NOMO-1 (cell line): ENCODE data around the gene SON.

ENCODE experiments used
- DNase-seq, 2 experiments: peaks; one replicate each; lab custom pipeline; 2025; ENCODE audit not compliant: unreplicated experiment in 2 of 2; lab: John Stamatoyannopoulos, UW

The SON gene

DNA sequence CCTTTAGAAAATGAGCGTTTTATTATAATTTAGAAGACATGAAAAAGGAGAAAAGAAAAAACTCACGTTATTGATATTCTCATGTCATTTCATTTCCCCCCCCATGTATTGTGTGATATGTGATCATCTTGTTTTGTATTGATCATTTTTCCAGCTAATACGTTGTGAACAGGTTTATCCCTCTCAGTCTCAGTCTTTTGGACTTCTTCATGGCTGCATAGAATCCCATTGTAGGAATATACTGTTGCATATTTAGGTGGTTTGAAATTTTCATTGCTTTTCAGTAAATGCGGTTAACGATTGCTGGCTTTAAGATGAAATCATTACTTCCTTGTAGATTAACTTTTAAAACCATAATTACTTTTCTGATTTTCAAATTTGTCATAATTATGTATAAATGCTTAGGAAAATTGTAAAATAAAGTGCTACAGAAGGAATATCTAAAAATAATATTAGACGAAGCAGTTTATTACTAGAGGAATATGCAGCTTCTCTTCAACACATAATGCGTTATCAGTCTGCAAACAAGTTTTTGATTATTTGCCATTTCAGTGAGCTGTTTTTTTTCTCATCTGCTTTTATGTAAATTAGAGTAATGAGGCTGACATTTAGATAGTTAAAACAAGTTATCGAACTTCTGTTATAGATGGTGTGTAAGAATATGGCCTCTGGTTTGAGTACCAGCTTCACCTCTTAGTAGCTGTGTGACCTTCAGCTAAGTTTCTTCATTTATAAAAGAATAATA is 1.8 kb downstream of the SON start:
- peak in 1 of 2 experiments; percentile 9 for DNase-seq

DNA sequence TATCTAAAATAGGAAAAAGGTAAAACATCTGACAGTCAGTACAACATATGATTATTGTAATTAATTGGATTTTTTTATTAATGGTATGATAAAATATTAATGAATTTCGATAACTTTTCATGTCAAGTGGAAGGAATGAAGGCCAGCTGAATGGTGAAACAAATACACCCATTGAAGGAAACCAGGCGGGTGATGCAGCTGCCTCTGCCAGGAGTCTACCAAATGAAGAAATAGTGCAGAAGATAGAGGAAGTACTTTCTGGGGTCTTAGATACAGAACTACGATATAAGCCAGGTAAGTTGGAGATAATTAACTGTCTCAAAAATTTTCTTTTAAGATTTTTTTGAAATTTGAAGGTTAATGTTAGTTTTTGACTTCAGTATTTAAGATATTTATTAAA is 3.2 kb downstream of the SON start:
- peak in 1 of 2 experiments; percentile 50 for DNase-seq

DNA sequence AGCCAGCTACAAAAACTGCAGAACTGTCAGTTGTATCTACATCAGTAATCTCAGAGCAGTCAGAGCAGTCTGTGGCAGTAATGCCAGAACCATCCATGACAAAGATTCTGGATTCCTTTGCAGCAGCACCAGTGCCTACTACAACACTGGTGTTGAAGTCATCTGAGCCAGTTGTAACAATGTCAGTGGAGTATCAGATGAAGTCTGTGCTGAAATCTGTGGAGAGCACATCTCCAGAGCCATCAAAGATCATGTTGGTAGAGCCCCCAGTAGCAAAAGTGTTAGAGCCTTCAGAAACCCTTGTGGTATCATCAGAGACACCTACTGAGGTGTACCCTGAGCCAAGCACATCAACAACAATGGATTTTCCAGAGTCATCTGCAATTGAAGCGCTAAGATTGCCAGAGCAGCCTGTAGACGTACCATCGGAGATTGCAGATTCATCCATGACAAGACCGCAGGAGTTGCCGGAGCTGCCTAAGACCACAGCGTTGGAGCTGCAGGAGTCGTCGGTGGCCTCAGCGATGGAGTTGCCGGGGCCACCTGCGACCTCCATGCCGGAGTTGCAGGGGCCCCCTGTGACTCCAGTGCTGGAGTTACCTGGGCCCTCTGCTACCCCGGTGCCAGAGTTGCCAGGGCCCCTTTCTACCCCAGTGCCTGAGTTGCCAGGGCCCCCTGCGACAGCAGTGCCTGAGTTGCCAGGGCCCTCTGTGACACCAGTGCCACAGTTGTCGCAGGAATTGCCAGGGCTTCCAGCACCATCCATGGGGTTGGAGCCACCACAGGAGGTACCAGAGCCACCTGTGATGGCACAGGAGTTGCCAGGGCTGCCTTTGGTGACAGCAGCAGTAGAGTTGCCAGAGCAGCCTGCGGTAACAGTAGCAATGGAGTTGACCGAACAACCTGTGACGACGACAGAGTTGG is 7.3 kb downstream of the SON start:
- DNase-seq, result no peak

DNA sequence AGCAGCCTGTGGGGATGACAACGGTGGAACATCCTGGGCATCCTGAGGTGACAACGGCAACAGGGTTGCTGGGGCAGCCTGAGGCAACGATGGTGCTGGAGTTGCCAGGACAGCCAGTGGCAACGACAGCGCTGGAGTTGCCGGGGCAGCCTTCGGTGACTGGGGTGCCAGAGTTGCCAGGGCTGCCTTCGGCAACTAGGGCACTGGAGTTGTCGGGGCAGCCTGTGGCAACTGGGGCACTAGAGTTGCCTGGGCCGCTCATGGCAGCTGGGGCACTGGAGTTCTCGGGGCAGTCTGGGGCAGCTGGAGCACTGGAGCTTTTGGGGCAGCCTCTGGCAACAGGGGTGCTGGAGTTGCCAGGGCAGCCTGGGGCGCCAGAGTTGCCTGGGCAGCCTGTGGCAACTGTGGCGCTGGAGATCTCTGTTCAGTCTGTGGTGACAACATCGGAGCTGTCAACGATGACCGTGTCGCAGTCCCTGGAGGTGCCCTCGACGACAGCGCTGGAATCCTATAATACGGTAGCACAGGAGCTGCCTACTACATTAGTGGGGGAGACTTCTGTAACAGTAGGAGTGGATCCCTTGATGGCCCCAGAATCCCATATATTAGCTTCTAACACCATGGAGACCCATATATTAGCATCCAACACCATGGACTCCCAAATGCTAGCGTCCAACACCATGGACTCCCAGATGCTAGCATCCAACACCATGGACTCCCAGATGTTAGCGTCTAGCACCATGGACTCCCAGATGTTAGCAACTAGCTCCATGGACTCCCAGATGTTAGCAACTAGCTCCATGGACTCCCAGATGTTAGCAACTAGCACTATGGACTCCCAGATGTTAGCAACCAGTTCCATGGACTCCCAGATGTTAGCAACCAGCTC is 8.2 kb downstream of the SON start:
- no peak for DNase-seq

- DNase-seq, result no peak
Measured at GRCh38 chr21:33551664-33552063, 8.8 kb downstream of the SON start.

- no peak for DNase-seq
Measured at GRCh38 chr21:33552093-33552998, 9.5 kb downstream of the SON start.

DNA sequence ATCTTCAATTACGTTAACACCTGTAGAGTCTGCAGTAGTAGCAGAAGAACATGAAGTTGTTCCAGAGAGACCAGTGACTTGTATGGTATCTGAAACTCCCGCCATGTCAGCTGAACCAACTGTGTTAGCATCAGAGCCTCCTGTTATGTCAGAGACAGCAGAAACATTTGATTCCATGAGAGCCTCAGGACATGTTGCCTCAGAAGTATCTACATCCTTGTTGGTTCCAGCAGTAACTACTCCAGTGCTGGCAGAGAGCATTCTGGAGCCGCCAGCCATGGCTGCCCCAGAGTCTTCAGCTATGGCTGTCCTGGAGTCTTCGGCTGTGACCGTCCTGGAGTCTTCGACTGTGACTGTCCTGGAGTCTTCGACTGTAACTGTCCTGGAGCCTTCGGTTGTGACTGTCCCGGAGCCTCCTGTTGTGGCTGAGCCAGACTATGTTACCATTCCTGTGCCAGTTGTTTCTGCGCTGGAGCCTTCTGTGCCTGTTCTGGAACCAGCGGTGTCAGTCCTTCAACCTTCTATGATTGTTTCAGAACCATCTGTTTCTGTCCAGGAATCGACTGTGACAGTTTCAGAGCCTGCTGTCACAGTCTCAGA is 10.3 kb downstream of the SON start:
- DNase-seq, result no peak

DNA sequence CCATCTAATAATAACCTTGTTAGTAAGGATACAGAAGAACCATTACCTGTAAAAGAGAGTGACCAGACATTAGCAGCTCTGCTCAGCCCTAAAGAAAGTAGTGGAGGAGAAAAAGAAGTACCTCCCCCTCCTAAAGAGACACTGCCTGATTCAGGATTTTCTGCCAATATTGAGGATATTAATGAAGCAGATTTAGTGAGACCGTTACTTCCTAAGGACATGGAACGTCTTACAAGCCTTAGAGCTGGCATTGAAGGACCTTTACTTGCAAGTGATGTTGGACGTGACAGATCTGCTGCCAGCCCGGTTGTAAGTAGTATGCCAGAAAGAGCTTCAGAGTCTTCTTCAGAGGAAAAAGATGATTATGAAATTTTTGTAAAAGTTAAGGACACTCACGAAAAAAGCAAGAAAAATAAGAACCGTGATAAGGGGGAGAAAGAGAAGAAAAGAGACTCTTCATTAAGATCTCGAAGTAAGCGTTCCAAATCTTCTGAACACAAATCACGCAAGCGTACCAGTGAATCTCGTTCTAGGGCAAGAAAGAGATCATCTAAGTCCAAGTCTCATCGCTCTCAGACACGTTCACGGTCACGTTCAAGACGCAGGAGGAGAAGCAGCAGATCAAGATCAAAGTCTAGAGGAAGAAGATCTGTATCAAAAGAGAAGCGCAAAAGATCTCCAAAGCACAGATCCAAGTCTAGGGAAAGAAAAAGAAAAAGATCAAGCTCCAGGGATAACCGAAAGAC is 11.6 kb downstream of the SON start:
- no peak for DNase-seq

GRCh38 chr21:33554982-33555344 is 12.1 kb downstream of the SON start:
- no peak for DNase-seq

DNA sequence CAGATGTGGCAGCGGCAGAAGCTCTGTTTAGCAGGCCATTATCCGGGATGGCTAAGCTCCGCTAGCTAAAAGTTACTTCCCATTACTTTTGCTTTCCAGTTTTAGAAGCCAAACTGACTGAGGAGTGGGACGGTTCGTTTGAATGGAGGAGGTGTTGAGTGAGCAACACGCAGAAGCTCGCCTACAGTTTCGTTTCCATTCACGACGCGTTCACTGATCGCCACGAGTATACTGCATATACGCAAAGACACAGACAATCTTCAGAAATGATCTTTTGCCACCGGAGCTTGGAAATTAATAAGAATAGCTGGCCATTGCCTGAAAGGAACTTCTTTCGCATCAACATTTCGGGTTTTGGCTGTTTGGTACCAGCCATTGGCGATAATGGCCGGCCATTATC is 14.6 kb downstream of the SON start:
- DNase-seq, result no peak

GRCh38 chr21:33558777-33559421 is 16.1 kb downstream of the SON start:
- DNase-seq, result no peak

GRCh38 chr21:33559813-33560212 is 17.0 kb downstream of the SON start:
- no peak for DNase-seq

GRCh38 chr21:33560965-33561364 is 18.1 kb downstream of the SON start:
- DNase-seq, result no peak

- no peak for DNase-seq
Measured at GRCh38 chr21:33561373-33561772, 18.5 kb downstream of the SON start.

DNA sequence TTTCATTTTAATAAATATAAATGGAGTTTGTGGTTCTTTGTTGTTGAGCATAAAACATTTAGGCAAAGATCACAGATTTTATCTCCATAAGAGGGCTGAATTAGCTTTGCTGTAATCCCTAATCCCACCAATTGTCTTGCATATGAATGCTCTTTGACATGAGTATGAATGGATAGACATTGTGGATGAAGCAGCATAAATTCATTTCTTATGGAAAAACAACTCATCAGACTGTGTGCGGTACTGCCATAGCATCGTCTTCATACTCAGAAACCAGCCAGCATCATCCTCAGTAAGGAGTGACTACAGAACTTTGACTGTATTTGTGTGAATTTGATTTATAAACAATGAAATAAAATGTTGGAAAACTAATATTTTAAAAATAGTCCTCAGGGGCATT is 19.6 kb downstream of the SON start:
- DNase-seq, result no peak

GRCh38 chr21:33566514-33566913 is 23.7 kb downstream of the SON start:
- DNase-seq, result no peak

- no peak for DNase-seq
Measured at GRCh38 chr21:33567914-33568313, 25.1 kb downstream of the SON start.

DNA sequence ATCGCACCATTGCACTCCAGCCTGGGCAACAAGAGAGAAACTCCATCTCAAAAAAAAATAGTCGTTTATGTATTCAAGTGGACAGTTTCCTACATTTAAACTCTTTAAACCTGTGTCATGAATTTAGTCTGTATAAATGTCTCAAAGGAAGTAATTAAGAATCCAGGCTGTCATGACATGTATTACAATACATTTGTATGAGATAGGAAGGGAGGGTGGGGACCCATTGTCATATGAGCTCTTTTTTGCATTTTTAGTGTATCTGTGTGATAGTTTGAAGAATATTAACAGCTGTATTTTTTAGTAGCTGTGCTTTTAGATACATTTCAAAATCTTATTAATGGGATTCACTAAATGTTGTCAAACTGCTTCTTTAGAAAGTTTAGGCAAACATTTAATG is 25.6 kb downstream of the SON start:
- DNase-seq, result no peak
